ENCODE results near the gene IL10RA.

- TF ChIP-seq CTCF (IDR thresholded peaks at IDR 0.05) = peak; percentile 14 to 55 (median 34)
- TF ChIP-seq POLR2A (IDR thresholded peaks at IDR 0.05) = no peak
These were observed 35.9 kb upstream of the IL10RA start for GRCh38 chr11:117950301-117950700.

Measured in Peyer's patch (tissue), 4 donors.